Liver (tissue), 9 donors: Measurements from ENCODE around the gene CIITA. TPM values are rescaled to one million over a fixed set of nuclear protein-coding genes. Genes with fewer than 3 reads are reported as not detected.

Experiments
- DNase-seq: peaks from one replicate; pipeline ENCODE4 v3.0.0-alpha.2; 2017; ENCODE audit warnings: low spot score
- H3K27ac ChIP-seq, 2 donors: one replicate each; pipeline ENCODE4 v1.7.0; 2013; ENCODE audit warnings: inconsistent platforms in 2 of 2, low read length in 2 of 2, control low read depth in 1 of 2, low read depth in 1 of 2, mild to moderate bottlenecking in 1 of 2
- H3K27me3 ChIP-seq, 4 donors: one replicate each; pipeline versions ENCODE4 v1.6.1 to v1.7.0; 2013; ENCODE audit warnings: low read length in 3 of 4, inconsistent platforms in 1 of 4, mild to moderate bottlenecking in 1 of 4, moderate library complexity in 1 of 4; ENCODE audit not compliant: control insufficient read depth in 4 of 4, insufficient read depth in 4 of 4
- H3K36me3 ChIP-seq, 4 donors: one replicate each; pipeline versions ENCODE4 v1.6.1 to v1.7.0; 2013; ENCODE audit warnings: low read length in 3 of 4, mild to moderate bottlenecking in 3 of 4, low read depth in 1 of 4, moderate library complexity in 1 of 4; ENCODE audit not compliant: control insufficient read depth in 4 of 4, insufficient read depth in 3 of 4
- H3K4me1 ChIP-seq, 4 donors: one replicate each; pipeline versions ENCODE4 v1.6.1 to v1.7.0; 2013; ENCODE audit warnings: low read length in 3 of 4, mild to moderate bottlenecking in 3 of 4, moderate library complexity in 1 of 4; ENCODE audit not compliant: control insufficient read depth in 4 of 4, insufficient read depth in 4 of 4
- H3K4me3 ChIP-seq, 3 donors: one replicate each; pipeline versions ENCODE4 v1.6.1 to v1.7.0; 2013; ENCODE audit warnings: low read length in 3 of 3, control low read depth in 1 of 3, low read depth in 1 of 3, mild to moderate bottlenecking in 1 of 3
- H3K9ac ChIP-seq, 2 donors: one replicate each; pipeline ENCODE4 v1.7.0; 2013; ENCODE audit warnings: low read length in 2 of 2, mild to moderate bottlenecking in 2 of 2, moderate library complexity in 2 of 2, control low read depth in 1 of 2, low read depth in 1 of 2
- H3K9me3 ChIP-seq, 4 donors: one replicate each; pipeline versions ENCODE4 v1.6.1 to v1.7.0; 2013; ENCODE audit warnings: low read length in 3 of 4; ENCODE audit not compliant: control insufficient read depth in 4 of 4
- CTCF ChIP-seq: fragments of 150-350 bp; IDR thresholded peaks from 2 replicates; pipeline ENCODE4 v1.5.1; 2017; ENCODE audit warnings: improper control_type of control experiment, low read depth, low read length; ENCODE audit not compliant: missing input control
- EGR1 ChIP-seq, 2 donors: IDR thresholded peaks; 2 replicates each; pipeline ENCODE4 v1.6.1; 2016 to 2018; ENCODE audit warnings: antibody characterized with exemption in 2 of 2, low read depth in 2 of 2
- FOXA1 ChIP-seq: IDR thresholded peaks from 2 replicates; pipeline ENCODE4 v1.6.1; 2016; ENCODE audit warnings: antibody characterized with exemption
- GABPA ChIP-seq, 2 donors: IDR thresholded peaks in 1 of 2; conservative IDR thresholded peaks in 1 of 2; 2 replicates each; pipeline ENCODE4 v1.6.1; 2016; ENCODE audit warnings: antibody characterized with exemption in 2 of 2, mild to moderate bottlenecking in 1 of 2, moderate library complexity in 1 of 2
- HNF4A ChIP-seq, 2 donors: conservative IDR thresholded peaks; 2 replicates each; pipeline ENCODE4 v1.6.1; 2016; ENCODE audit warnings: antibody characterized with exemption in 2 of 2, mild to moderate bottlenecking in 2 of 2
- HNF4G ChIP-seq: IDR thresholded peaks from 2 replicates; pipeline ENCODE4 v1.6.1; 2016; ENCODE audit warnings: antibody characterized with exemption
- JUND ChIP-seq, 2 donors: IDR thresholded peaks; 2 replicates each; pipeline ENCODE4 v1.6.1; 2016; ENCODE audit warnings: antibody characterized with exemption in 2 of 2
- MAX ChIP-seq: IDR thresholded peaks from 2 replicates; pipeline ENCODE4 v1.6.1; 2016; ENCODE audit warnings: antibody characterized with exemption
- NR2F2 ChIP-seq: IDR thresholded peaks from 2 replicates; pipeline ENCODE4 v1.6.1; 2016; ENCODE audit warnings: antibody characterized with exemption
- RAD21 ChIP-seq, 2 donors: IDR thresholded peaks; 2 replicates each; pipeline ENCODE4 v1.6.1; 2016; ENCODE audit warnings: antibody characterized with exemption in 2 of 2, mild to moderate bottlenecking in 2 of 2
- REST ChIP-seq: IDR thresholded peaks from 2 replicates; pipeline ENCODE4 v1.6.1; 2016; ENCODE audit warnings: antibody characterized with exemption, mild to moderate bottlenecking
- RXRA ChIP-seq, 2 donors: IDR thresholded peaks; 2 replicates each; pipeline ENCODE4 v1.6.1; 2017 to 2018; ENCODE audit warnings: antibody characterized with exemption in 2 of 2, mild to moderate bottlenecking in 1 of 2
- SP1 ChIP-seq: IDR thresholded peaks from 2 replicates; pipeline ENCODE4 v1.6.1; 2018; ENCODE audit warnings: antibody characterized with exemption, mild to moderate bottlenecking
- TAF1 ChIP-seq: conservative IDR thresholded peaks from 2 replicates; pipeline ENCODE4 v1.6.1; 2016; ENCODE audit warnings: antibody characterized with exemption, mild to moderate bottlenecking
- YY1 ChIP-seq: IDR thresholded peaks from 2 replicates; pipeline ENCODE4 v1.6.1; 2016; ENCODE audit warnings: antibody characterized with exemption, mild to moderate bottlenecking
- ZBTB33 ChIP-seq: IDR thresholded peaks from 2 replicates; pipeline ENCODE4 v1.6.1; 2016; ENCODE audit warnings: antibody characterized with exemption
- WGBS: extraction: QIAGEN DNeasy Blood & Tissue Kit; methylation state at CpG from one replicate; pipeline ENCODE4 v1.1.7; 2013; 5-methylcytosine and 5-hydroxymethylcytosine counted together
- polyA plus RNA-seq, 2 donors: library from polyadenylated mRNA; stranded (reverse) in 1 of 2; unstranded in 1 of 2; fragments of 200-250 nt in 1 of 2; fragments of >200 nt in 1 of 2; fragmentation: Nextera tagmentation in 1 of 2; extraction: Ambion mirVana in 1 of 2; gene quantifications; one replicate each; pipeline versions ENCODE4 v1.2.1 to v1.2.3, GENCODE V29; 2013 to 2015
- total RNA-seq, 2 donors: library from RNA; depleted of rRNA; stranded (reverse); fragments of >200 nt; gene quantifications; one replicate each; pipeline ENCODE4 v1.2.3, GENCODE V29; 2014
- TF ChIP-seq, protein P1 (sequence below): IDR thresholded peaks from 2 replicates; pipeline ENCODE4 v1.6.1; 2016; ENCODE audit warnings: antibody characterized with exemption
- donor health status: healthy.
- donor health status: healthy.
- donor health status: healthy.
- donor health status: healthy.
- donor health status: healthy.

Gene CIITA
- total and polyA plus RNA-seq, 4 donors = 1.6 to 4.2 (median 2.2) TPM

GRCh38 chr16:10885246-10885645 is 8.2 kb downstream of the CIITA start:
- no peaks in the 10 kb centered on the region for H3K36me3 ChIP-seq
- peaks cover 0 to 5% (median 0%) of the 10 kb centered on the region in 4 donors for H3K4me1 ChIP-seq
- WGBS = 71% methylated on average over 6 of the region's 6 CpGs
- no peaks in the 10 kb centered on the region for H3K9me3 ChIP-seq
- H3K9ac ChIP-seq = no peak overlapping the region
- no peak overlapping the region for H3K4me3 ChIP-seq
- no peaks in the 10 kb centered on the region for H3K27me3 ChIP-seq
- TF ChIP-seq GABPA (IDR thresholded peaks at IDR 0.05 in 1 of 2, conservative IDR thresholded peaks at IDR 0.05 in 1 of 2) (no peak), HNF4A (conservative IDR thresholded peaks at IDR 0.05) (no peak), TAF1 (no peak), FOXA1 (no peak), ZBTB33 (no peak), NR2F2 (no peak), SP1 (no peak), CTCF (no peak), JUND (IDR thresholded peaks at IDR 0.05) (no peak), MAX (no peak), REST (no peak), RAD21 (IDR thresholded peaks at IDR 0.05) (no peak), RXRA (IDR thresholded peaks at IDR 0.05) (no peak), EGR1 (IDR thresholded peaks at IDR 0.05; ENCODE audit: low read depth in 2 of 2) (no peak), YY1 (no peak), HNF4G (no peak)
- TF ChIP-seq, protein P1, sequence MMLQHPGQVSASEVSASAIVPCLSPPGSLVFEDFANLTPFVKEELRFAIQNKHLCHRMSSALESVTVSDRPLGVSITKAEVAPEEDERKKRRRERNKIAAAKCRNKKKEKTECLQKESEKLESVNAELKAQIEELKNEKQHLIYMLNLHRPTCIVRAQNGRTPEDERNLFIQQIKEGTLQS = no peak
- H3K27ac ChIP-seq = no peak overlapping the region
- no peak for DNase-seq
